Fibroblast of peridontal ligament (primary cell): Measurements from ENCODE around the gene ALDH5A1.
A peak's percentile ranks its signal among the peaks of the same experiment; 100 is the strongest.
"Not testable (repeated sequence)": the region's sequence is repeated elsewhere in the genome, so short reads cannot be mapped to it uniquely, and the experiment has no call there.

ENCODE experiments used
- DNase-seq: peaks from one replicate; pipeline ENCODE4 v3.0.0-alpha.2; 2010; ENCODE audit errors: extremely low read depth

ALDH5A1 gene

GRCh38 chr6:24486065-24486464, 8.7 kb upstream of the ALDH5A1 start:
- DNase-seq = no peak

DNA sequence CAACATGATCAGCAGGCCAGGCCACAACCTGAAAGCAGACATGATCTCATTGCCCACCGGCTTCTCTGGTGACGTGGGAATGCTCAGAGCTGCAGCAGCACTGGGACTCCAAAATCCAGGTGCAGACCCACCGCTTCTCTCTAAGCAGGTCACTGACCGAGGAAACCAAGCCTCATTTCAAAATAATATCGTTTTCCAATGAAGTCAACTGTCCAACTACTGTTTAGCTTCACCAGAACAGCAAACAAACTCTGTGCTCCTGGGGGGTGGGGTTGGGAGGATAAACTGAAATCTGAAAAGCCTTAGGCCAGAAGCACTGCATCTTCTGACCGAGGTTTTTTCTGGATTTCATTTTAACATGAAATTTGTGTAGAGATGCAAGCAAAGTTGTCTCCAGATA, 5.3 kb upstream of the ALDH5A1 start, which contains the start of gene GPLD1:
Gene GPLD1, minus strand, starts transcription at position 109 of the 400 bp plus-strand sequence. Its CDS starts 67 bp downstream, at position 42.
- DNase-seq = no peak

DNA sequence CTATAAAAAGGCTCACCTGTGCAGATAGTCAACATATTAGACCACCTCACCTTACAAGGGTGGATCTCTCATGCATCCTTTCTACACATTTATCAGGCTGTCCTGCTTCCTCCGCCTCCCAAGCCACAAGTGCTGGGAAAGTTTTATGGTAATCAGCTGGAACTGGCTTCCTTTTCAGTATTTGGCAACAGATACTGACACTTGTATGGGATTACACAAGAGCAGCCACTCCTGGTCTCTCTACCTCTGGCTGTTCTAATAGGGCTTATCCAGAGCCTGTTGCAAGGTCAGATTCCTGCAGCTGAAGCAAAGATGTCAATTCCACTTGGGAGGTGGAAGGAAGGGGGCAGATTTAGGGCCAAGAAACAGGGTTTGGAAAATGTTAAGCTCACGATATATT, 4.9 kb upstream of the ALDH5A1 start:
- DNase-seq = no peak

GRCh38 chr6:24490948-24491347, 3.8 kb upstream of the ALDH5A1 start:
- no peak for DNase-seq

DNA sequence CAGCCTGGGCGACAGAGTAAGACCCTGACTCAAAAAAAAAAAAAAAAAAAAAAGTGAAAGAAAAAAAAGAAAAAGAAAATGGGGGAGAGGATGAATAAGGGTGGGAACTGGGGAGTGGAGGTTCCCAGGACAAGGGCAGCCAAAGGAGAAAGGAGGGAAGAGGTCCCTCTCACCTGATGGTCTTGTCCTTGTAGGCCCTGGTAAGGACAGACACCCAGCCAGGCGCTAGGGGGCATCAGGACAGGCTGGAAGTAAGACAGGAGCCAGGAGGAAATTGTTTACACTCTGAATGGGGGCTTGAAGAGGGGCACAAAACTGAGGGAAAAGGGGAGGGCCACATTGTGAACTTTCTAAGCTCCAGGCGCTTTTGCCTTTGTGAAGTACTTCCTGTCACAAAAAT, 2.3 kb upstream of the ALDH5A1 start:
- no peak for DNase-seq

- no peak for DNase-seq
Observed at GRCh38 chr6:24493945-24494820, 586 bp upstream of the ALDH5A1 start.

- no peak for DNase-seq
Observed at GRCh38 chr6:24497254-24497970, 2.6 kb downstream of the ALDH5A1 start.

- no peak for DNase-seq
Observed at GRCh38 chr6:24500683-24501082, 5.9 kb downstream of the ALDH5A1 start.

- no peak for DNase-seq
Observed at GRCh38 chr6:24501374-24501773, 6.6 kb downstream of the ALDH5A1 start.

GRCh38 chr6:24501914-24502313, 7.1 kb downstream of the ALDH5A1 start:
- DNase-seq = no peak

DNA sequence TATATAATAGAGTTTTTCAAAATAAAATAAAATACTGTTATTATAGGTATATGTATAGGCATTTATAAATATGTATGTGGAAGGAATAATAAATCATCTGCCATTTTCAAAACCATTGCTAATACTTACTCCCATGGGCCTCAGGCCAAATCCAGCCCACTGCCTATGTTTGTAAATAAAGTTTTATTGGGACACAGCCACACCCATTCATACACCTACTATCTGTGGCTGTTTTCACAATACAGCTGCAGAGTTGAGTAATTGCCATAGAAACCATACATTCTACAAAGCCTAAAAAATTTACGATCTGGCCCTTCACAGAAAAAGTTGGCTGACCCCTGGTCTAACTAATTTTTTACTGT, 9.5 kb downstream of the ALDH5A1 start:
- DNase-seq = no peak

- no peak for DNase-seq
Observed at GRCh38 chr6:24504649-24505586, 10.1 kb downstream of the ALDH5A1 start.

GRCh38 chr6:24506814-24507520, 12.2 kb downstream of the ALDH5A1 start:
- DNase-seq = no peak

- not testable (repeated sequence) for DNase-seq
Observed at GRCh38 chr6:24511976-24512375, 17.2 kb downstream of the ALDH5A1 start.

GRCh38 chr6:24513602-24514001, 18.8 kb downstream of the ALDH5A1 start:
- no peak for DNase-seq

DNA sequence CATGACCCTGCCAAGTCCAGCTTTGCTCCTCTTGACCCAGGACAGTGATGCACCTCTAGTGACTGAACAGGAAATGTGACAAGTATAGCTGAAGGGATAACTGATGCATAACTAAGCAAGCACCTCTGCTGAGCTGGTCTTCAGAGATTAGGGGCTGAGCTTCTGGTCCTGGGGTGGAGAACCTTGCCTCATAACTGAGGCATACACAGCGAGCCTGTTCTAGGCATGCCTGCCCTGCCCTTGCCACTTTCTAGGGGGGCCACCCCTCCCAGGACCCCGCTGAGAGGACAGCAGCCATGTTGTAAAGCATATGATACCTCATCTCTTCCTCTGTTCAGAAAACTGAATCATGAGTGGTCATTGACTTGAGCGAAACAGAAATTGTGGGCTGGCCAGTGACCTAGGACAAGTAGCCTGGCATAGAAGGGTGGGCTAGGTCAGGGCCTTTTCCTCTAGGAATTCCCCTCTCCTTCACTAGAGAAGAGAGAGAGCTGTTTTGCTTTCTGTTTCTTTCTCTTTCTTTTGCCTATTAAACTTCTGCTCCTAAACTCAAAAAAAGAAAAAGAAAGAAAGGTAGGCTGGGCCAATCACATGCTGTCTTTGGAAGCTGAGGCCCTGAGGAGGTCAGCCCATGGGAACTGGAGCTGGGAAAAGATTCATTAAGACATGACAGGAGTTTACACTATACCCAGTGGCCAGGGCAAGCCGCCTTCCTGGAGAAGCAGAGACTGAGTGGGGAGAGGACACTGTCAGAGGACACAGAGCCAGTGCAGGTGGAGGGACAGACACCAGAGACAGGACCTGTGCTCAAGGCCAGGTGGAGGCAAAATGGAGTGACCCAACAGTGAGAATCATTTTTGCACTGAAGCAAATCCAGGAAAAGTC, 23.1 kb downstream of the ALDH5A1 start:
- no peak for DNase-seq

DNA sequence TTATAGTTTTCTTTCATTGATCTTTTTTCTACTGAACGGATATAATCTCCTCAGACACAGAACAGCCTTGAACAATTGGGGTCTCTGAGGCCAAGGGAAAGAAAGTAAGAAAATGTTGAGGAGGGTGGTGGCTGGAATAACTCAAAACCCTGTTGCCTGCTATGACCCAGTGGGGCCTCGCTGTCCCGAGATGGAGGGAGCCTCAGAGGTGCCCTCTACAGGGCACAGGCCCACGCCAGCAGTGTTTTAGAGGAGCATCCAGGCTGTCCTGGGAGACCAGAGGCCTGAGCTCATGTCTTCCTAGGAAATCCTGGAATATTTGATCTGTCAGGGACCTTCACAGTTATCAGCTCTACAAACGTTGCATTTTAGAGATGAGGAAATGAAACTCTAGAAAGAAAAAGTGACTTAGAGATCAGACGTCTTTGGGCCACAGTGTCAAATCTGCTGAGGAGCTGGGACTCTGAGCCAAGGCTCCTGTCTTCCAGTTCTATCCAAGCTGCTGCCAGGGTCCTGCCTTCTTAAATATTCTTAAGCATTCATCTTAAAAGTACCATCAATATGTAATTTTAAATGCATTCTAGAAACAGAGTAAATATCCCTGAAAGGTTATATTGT, 26.3 kb downstream of the ALDH5A1 start:
- DNase-seq = peak; percentile 12

DNA sequence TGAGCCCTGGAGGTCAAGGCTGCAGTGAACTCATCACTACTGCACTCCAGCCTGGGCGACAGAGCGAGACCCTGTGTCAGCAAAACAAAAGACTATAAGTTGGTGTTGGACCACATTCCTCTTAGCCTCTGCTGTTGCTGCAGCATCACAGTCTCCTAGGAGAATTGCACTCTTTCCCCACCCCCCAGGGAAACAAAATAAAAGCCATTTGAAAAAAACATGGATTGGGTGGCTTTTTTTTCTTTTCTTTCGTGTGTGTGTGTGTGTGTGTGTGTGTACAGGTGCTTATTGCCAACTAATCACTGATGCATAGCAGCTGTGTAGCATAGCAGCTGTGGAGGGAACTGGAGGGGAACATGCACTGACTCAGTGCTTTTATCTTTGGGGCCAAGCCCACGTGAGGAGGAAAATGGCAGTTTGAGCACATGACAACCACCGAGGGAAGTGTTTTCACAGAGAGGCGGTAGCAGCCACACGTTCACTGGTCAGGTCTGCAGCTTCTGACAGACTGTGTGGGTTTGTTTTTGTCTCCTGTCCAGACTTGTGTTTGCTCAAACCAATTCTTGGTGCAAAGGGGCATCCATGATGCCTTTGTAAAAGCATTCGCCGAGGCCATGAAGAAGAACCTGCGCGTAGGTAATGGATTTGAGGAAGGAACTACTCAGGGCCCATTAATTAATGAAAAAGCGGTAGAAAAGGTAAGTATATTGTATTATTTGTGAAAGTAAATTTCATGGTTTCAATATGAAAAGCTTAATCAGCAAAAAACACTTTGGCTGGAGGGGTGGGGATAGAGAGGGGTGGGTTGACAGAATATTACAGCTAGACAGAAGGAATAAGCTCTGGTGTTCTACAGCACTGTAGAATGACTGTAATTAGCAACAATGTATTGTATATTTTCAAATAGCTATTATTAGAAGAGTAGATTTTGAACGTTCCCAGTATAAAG, 27.7 kb downstream of the ALDH5A1 start:
- DNase-seq = no peak

- no peak for DNase-seq
Observed at GRCh38 chr6:24524329-24524728, 29.6 kb downstream of the ALDH5A1 start.
